GM19455 (cell line): Measurements from ENCODE around the gene GNG4.
A peak's percentile ranks its signal among the peaks of the same experiment; 100 is the strongest.
"Not testable (repeated sequence)": the region's sequence is repeated elsewhere in the genome, so short reads cannot be mapped to it uniquely, and the experiment has no call there.

ENCODE experiments used
- ATAC-seq: cut with Tn5 transposase; IDR thresholded peaks from one replicate; pipeline ENCODE4 v1.9.1; 2021; ENCODE audit not compliant: unreplicated experiment

GNG4 gene

DNA sequence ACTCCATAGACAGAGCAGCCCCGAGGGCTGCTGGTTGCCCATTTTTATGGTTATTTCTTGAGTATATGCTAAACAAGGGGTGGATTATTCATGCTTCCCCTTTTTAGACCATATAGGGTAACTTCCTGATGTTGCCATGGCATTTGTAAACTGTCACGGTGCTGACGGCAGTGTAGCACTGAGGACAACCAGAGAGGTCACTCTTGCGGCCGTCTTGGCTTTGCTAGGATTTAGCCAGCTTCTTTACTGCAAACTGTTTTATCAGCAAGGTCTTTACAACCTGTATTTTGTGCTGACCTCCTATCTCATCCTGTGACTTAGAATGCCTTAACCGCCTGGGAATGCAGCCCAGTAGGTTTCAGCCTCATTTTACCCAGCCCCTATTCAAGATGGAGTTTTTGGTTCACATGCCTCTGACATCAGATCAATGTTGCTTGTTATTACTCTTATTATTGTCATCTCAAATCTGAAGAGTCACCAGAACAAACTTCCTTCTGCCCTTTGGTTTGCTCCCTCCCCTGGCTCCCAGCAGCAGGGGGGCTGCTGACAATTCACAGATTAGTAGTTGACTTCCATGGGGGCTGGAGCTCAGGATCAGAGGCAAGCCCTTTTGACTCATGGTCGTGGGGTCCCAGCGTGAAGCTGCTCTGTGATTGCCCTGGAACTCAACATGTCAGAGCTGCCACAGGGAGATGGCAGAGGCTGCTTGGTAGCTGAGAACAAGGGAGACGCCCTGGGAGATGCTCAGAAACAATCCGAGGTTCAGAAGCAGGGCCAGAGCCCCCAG lies 103.0 kb downstream of the GNG4 start:
- ATAC-seq, result not testable (repeated sequence)

DNA sequence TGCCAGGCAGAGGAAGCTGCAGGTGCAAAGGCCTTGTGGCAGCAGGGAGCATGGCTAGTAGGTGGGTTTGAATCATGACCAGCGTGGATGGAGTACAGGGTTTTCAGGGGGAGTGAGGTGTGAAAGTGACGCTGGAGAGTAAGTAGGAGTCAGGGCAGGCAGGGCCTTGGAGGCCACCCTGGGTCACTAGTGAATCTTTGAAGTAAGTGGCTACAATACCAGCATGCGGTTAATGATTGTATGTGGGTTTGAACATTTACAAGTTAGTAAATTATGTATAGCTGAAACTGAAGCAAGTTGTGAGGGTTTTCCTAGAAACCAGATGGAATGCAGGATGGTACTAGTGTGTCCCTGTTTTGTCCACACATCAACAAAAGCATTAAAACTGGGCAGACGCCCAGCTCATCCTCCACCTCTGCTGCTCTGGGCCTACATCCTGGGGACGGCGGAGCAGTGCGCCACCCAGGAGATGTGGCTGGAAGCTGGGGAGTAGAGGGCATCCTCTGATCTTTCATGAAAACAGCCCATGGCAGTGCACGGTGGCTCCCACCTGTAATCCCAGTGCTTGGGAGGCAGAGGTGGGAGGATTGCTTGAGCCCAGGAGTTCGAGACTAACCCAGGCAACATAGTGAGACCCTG lies 104.2 kb downstream of the GNG4 start:
- no peak for ATAC-seq

DNA sequence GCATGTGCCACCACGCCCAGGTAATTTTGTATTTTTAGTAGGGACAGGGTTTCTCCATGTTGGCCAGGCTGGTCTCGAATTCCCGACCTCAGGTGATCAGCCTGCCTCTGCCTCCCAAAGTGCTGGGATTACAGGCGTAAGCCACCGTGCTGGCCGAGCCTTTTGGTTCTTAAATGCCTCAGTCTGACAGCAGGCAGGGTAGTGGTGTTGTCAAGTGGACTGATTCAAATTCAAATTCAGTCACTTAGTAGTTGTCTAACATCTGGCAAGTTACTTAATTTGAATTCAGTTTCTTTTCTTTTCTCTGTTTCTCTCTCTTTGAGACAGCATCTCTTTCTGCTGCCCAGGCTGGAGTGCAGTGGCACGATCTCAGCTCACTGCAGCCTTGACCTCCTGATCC lies 106.7 kb downstream of the GNG4 start:
- ATAC-seq, result not testable (repeated sequence)

DNA sequence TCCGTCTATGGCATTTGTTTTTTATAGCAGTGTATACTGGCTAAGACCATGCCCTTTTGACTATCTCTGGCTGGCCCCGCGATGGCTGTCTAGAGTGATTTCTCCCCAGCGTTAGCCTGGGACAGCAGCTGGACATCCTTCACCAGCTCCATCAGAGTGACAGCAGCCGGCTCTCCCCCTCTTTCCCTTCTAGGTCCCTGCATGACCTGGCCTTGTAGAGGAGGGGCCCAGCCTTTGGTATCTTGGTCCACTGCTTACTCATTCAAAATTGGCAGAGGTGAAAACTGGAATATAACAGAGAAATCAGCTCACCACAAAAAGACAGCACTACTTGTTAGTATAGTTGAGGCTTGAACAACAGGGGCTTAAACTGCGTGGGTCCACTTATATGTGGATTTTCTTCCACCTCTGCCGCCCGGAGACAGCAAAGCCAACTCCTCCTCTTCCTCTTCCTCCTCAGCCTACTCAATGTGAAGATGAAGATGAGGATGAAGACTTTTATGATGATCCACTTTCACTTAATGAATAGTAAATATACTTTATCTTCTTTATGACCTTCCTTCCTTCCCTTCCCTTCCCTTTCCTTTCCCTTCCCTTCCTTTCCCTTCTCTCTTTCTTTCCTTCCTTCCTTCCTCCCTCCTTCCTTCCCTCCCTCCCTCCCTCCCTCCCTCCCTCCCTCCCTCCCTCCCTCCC lies 116.0 kb downstream of the GNG4 start:
- no peak for ATAC-seq

DNA sequence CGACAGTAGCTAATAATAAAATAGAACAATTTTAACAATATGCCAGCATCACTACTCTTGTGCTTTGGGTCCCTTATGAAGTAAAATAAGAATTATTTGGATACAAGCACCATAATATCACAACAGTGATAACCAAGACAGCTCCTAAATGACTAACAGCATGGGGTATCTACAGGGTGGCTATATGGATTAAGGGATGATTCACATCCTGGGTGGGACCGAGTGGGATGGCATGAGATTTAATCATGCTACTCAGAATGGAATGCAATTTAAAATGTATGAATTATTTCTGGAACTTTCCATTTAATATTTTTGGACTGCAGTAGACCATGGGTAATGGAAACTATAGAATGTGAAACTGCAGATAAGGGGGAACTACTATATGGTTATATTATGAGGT lies 117.2 kb downstream of the GNG4 start:
- no peak for ATAC-seq

DNA sequence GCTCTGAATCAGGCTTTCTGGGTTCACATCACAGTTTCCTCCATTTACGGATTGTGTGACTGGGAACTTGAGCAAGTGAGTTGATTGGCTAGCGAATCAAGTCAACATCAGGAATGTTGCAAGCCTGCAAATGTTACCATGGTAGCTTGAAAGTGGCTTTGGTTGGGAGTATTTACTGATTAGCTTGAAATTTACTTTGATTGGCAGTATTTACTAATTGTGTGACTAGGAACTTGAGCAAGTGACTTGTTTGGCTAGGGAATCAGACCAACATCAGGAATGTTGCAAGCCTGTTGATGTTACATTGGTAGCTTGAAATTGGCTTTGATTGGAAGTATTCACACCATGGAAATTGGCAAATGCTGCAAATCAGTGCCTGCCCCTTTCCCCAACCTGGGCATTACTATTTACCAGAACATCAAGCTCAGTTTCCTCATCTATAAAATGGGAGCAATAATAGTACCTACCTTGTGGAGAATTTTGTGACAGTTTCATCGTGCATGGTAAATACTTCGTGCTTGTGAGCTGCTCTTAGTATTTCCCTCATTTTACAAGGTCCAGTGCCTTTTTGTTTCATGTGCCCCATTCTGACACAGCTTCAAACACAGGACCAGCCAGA lies 122.3 kb downstream of the GNG4 start:
- ATAC-seq, result no peak

DNA sequence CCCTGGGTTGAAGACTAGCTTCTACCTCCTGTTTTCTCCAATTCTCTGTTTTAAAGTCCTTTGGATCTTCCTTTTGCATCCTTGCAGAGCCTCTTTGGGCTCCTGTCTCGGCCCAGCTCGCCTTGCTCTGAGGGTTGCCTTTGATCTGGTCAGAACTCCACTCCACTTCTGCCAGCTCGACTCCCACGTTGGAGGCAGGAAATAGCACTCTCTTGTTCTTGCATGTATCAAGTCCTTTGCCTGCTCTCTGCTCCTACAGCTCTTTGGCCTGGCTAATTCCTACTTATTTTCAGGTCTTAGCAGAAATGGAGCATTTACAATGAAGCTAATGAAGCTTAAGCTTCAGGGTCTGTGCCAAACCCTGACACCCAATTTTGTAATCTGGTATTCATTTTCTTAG lies 124.3 kb downstream of the GNG4 start:
- no peak for ATAC-seq

DNA sequence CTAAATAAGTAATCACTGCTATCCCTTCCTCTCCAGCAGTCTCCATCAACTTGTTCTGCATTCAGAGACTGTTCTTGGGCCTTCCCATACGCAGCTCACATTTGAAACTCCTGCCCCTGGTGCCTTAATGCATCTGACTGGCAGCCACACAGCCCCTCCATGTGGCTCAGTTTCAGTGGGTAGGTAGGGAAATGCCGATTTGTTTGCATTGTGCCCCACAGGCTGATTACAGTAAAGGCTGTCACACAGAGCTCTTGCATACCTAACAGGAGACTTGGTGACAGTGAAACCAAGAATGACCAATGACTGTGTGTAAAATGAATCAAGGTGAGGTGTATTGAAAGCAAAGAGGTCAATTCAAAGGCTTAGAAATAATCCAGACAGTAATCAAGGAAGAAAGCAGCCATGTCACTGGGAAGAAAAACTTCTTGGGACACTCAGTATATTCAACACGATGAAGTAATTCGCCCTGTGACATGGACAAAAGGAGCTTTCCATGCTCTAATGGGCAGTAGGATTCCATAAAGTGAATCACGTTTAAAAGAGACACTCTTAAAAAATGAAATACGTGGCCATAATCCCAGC lies 132.6 kb downstream of the GNG4 start:
- no peak for ATAC-seq

DNA sequence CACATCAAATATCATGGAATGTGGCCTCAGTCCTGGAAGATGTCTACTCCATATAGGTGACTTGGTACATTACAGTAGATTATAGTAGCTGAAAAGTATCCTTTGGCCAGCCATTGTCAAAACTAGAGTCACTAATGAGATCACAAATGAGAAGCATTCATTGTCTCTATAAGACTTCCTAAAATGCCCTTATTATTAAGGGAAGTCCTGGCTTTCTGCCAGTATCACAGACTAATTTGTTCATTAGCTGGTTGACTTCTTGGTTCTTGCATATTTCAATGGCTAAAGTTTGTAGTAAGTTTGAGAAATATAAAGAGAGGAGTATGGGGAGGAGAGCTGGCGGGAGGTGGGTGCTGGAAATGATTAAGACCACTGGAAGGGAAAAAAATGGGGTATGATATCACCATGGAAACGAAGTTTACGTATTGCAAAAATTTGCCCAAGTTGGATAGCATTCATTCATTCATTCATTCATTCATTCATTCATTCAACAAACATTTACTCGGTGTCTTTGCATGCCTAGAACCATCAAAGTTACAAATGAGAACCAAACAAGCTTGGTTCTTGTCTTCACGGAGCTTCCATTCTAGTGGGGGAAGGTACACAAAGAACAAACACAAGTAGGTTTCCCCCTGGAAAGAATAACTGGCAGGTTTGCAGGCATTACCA lies 133.6 kb downstream of the GNG4 start:
- no peak for ATAC-seq

DNA sequence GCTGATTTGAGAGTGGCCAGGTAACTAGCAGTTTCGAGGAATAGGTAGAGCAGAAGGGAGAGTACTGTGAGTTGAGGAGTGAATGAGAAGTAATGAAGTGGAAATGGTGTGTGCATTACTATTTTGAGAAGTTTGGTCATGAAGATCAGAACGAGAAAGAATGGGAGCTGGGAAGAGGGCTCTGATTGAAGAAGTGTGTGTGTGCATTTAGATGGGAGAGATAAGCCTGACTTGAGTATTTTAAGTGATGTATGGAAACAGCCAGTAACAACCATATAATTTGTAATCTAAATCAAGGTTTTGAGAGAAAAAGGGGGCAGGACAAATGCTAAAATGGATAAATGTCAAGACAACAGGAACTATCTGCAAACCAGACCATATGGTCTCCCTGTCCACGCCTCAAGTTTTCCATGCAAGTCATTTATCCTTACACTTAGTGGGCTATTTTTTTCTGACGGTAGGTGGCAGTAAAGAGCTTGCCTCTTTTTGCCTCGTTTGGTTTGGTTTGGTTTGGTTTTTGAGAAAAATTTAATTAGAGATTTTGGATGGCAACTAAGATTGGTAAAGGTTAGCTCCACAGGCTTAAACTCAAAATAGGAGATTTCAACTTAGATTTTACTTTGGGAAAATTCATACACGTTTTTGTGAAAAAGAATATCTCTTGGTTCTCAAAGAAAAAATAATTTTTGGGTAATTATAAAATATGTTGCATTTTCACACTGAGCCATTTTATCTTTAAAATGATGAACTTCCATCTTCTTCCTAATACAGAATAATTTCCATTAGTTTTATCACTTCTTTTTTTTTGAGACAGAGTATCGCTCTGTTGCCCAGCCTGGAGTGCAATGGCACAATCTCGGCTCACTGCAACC lies 135.9 kb downstream of the GNG4 start:
- no peak for ATAC-seq

DNA sequence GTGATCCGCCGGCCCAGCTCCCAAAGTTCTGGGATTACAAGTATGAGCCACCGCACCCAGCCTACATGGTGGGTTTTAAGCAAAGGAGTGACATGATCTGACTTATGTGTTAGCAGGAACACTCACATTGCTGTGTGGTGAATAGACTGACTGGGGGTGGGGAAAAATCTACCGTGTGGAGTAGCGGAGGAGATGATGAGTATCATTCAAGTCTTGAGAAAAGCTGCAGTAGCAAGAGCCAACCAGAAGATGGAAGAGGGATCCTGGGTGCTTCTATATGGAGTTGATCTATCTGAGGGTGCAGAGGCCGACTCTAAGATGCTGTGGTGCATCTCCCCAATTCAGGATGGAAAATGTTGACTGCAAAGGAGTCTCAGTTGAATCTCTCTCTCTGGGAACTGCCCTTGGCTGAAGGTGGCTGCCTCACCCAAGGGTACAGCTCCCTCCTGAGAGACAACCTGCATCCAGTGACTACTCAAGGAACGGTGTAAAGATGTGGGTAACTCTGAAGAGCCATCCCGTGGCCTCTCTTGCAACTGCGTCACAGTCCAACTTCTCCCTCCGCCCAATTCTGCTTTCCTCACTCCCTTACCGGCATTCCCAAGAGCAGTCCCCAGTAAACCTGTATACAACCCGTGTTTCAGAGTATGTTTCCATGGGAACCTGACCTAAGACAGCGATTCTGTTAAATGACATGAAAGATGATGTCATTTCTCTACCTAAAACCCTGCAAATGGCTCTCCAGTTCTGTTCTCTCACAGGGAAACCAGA lies 137.9 kb downstream of the GNG4 start:
- no peak for ATAC-seq

DNA sequence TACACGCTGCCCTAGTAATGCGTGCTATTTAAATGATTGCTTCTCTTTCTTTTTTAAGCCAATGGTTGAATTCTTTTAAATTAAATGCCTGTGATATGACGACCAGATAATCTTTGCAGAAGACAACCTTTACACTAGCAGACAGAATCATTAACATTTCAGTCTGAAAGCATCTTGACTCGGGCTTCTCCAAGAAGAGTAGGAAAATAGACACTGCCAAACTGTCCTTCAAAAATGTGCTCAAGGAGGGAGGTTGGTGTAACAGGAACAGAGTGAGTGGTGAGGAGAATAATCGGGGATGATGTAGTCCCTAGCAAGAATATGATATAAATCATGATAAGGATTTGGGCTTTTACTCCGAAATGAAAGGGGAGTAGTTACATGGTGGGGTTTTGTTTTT lies 138.8 kb downstream of the GNG4 start:
- ATAC-seq, result no peak

DNA sequence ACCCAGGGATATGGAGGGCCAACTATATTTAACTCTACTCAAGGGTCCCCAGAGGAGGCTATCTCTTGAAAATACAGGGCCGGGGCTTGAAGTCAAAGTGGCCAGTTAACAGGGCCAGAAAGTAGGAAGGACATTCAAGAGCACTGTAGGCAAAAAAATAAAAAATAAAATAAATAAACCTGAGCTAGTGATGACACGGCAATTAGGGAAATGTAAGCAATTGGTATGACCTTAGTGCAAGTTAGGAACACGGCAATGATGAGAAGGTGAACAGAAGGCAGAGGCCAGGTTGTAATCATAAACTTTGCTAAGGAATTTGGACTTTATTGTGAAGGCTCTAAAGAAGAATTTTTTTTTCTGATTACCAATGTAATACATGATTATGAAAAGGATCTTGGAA lies 142.0 kb downstream of the GNG4 start:
- no peak for ATAC-seq

DNA sequence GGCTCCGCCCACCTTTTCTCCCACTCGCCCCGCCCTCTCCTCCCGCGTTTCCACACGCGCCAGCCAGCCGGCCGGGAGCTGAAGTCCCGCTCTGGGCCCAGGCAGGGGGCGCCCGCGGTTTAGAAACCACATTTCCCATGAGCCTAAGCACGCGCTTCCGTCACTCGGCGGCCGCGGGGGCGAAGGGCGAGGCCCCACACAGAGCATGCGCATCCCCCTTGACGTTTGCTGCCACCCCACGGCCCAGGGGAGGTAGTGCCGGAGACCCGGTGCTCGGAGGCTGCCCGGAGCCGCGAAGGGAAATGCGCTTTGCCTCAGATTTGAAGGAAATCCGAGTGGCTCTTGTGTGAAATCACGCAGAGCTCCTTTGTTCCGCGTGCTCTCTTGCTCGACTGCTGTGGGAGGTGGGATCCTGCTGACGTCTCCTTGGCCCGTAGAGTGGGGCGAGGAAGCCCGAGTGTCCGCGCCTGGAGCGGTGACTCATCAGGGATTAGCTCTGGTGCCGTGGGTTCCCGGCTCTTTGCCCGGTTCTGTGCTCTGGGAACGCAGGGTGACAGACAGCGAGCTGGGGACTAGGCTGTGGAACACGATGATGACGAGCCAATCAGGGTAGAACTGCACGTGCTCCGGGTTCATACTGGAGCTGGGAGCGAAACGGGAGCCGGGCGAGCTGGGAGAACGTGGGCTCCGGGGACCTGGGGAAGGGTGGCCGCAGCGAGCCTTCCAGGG lies 144.9 kb downstream of the GNG4 start:
- peak; percentile 76 for ATAC-seq

DNA sequence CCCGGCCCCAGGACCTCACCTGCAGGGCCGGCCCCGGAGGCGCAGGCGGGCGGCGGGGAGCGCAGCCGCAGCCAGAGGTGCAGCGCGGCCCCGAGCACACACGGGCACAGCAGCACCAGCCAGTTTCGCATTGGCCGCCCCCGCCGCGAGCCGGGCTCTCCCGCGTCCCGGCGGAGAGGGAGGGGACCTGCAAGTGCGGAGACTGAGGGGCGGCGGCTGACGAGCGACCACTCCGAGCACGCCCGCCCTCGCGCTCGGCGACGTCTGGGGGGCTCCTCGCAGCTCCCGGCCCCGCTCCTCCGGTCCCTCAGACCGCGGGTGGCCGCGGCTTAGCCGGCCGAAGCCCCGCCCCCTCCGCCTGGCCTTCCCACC lies 145.5 kb downstream of the GNG4 start, which contains the start of gene B3GALNT2:
TSS of gene B3GALNT2 (minus strand) at position 331 of the 372 bp plus-strand sequence. CDS start at position 131, 200 bp downstream.
- peak; percentile 52 for ATAC-seq

DNA sequence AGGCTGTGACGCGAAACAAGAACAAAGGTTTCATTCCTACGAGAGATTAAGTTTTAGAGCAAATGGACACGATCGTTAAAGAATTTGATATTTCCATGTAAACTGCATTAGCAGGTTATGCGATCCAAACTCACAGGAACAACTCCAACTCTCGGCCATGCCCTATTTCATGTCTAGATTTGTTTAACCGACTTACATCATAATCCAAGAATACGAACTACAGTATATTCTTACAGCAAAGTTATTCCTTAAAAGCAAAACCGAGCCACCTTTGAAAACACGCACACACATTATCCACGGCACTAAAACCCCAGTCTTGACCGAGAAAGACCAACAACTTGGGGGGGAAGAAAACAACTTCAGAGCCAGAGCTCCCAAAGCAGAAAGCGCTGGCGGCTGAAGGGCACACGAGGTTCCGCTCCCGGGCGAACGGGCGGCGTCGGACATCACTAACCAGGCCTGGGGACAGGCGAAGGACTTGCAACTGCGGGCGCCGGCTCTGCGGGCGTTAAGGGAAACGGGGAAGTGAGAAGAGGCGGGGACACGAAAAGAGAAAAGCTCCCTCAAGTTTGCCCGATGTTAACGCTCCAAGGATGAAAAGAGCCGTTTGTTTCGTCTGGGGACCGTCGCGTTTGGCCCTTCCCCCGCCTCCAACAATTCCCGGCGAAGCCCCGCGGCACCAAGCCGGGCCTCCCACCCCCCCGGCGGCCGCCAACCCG lies 146.0 kb downstream of the GNG4 start:
- peak; percentile 9 for ATAC-seq

DNA sequence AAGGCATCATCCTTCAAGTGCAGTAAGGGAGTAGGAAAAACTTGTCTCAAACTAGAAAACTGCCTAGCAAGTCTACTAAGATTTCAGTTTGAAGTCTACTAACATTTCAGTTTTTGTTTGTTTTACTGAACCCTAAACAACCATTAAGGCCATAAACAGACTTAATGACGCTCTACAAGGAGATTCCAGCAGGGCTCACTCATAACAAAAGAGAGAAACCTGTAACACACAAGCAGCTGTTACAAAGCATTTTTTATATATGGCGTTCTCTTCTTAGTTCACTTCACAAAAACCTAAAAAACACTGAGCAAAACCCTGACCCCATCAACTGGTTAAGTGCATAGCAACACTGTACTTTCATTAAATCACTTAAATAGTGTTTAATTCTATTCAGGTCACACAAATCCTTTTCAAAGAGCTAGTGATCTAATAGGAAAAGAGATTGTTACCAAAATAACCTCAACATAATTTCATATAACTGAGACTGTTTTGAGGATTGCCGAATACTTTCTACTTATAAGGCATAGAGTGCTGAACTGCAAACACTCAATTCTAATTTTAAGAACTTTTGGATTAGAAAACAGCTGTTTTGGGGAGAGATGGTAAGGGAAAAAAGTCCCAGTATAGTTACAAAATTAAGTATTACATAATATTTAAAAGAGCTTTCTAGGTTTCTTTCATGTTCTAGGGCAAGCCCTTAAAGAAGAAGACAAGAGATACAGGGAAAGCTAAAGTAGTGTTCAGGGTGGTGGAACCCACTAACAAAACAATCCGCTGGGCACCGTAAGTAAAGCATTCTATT lies 146.8 kb downstream of the GNG4 start:
- ATAC-seq, result no peak
